T-helper 9 cell (primary cell): Measurements from ENCODE around the gene MARF1.
"Not testable (repeated sequence)": the region's sequence is repeated elsewhere in the genome, so short reads cannot be mapped to it uniquely, and the experiment has no call there.

Experiments
- DNase-seq: peaks from one replicate; pipeline ENCODE4 v3.0.0-alpha.2; 2020
- total RNA-seq, 2 donors: gene quantifications; one replicate each; lab custom pipeline; 2026; lab: John Stamatoyannopoulos, UW

The MARF1 gene, protein sequence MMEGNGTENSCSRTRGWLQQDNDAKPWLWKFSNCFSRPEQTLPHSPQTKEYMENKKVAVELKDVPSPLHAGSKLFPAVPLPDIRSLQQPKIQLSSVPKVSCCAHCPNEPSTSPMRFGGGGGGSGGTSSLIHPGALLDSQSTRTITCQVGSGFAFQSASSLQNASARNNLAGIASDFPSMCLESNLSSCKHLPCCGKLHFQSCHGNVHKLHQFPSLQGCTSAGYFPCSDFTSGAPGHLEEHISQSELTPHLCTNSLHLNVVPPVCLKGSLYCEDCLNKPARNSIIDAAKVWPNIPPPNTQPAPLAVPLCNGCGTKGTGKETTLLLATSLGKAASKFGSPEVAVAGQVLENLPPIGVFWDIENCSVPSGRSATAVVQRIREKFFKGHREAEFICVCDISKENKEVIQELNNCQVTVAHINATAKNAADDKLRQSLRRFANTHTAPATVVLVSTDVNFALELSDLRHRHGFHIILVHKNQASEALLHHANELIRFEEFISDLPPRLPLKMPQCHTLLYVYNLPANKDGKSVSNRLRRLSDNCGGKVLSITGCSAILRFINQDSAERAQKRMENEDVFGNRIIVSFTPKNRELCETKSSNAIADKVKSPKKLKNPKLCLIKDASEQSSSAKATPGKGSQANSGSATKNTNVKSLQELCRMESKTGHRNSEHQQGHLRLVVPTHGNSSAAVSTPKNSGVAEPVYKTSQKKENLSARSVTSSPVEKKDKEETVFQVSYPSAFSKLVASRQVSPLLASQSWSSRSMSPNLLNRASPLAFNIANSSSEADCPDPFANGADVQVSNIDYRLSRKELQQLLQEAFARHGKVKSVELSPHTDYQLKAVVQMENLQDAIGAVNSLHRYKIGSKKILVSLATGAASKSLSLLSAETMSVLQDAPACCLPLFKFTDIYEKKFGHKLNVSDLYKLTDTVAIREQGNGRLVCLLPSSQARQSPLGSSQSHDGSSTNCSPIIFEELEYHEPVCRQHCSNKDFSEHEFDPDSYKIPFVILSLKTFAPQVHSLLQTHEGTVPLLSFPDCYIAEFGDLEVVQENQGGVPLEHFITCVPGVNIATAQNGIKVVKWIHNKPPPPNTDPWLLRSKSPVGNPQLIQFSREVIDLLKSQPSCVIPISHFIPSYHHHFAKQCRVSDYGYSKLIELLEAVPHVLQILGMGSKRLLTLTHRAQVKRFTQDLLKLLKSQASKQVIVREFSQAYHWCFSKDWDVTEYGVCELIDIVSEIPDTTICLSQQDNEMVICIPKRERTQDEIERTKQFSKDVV (N-terminal part only)
- 113 to 142 reads per million in 2 donors for total RNA-seq

DNA sequence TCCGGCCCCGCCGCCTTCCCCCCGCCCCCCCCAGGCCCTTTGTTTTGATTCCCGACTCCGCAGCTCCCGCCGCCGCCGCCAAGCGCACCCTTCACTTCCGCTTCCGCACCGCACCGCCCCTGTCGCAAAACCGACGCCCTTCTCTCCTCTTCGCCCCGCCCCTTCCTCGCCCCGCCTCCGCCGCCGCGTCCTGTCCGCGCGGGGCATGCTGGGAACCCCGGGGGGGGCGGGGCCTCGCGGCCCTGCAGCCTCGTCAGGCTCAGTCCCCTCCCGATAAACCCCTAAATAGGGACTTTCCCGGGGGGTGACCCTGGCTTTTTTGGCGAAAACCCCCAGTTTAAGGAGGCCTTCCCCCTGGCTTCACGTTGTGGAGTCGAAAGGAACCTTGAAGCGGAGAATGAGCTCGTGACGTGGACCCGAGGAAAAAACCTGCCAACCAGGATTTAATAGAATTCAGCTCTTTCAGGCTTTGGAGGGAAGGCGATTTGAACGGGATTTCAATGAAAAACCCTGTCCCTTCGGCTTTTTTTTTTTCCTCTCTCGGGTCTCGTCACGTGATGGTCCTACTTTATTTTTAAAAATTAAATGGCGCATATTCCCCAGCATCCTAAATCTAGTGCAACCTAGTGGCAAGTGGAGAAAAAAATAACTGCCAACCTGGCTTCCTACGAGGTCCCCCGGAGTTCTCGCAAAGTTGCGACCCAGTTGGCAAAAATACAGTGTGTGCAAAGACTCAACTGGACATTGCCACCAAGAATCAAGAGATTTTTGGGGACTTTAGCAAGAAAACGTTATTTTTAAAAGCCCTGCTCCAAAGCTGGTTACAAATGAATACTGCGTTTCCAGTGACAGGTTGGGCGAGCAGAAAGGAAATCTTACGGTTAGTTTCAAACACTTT is at the start of gene MARF1:
MARF1 (minus strand) TSS at position 107 of the 898 bp plus-strand sequence. CDS start 3,921 bp downstream, outside the sequence.
- DNase-seq: peak; percentile 100

DNA sequence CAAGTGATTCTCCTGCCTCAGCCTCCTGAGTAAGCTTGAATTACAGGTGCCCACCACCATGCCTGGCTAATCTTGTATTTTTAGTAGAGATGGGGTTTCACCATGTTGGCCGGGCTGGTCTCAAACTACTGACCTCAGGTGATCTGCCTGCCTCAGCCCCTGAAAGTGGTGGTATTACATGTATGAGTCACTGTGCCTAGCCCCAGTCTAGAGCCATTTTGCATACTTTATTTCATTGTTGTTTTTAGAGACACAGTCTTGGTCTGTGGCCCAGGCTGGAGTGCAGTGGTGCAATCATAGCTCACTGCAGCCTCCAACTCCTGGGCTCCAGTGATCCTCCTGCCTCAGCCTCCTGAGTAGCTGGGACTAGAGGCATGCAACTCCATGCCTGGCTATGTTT is 49.6 kb upstream of the MARF1 start:
- not testable (repeated sequence) for DNase-seq

DNA sequence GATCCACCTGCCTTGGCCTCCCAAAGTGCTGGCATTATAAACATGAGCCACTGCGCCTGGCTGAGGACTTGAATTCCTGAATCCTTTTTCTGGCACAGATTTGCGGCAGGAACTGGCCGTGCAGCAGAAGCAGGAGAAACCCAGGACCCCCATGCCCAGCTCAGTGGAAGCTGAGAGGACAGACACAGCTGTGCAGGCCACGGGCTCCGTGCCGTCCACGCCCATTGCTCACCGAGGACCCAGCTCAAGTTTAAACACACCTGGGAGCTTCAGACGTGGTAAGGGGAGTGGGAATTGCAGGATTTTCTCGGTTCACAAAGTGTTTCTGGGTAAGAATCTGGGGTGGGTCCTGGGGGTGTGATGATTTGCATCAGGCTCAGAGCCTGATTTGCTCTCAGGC is 48.1 kb upstream of the MARF1 start:
- DNase-seq: no peak

DNA sequence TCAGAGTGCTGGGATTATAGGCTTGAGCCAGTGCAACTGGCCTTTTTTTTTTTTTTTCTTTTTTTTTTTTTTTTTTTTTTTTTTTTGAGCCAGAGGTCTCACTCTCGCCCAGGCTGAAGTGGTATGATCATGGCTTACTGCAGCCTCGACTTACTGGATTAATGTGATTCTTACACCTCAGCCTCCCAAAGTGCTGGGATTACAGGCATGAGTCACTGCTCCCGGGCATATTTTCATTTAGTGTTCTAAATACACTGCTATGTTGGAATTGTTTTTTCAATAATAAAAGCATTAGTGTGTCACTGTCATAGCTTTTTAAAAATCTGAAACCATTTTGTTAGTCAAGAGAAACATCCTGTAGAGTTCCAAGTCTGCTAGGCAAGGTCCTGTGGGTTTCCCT is 47.3 kb upstream of the MARF1 start:
- no peak for DNase-seq

DNA sequence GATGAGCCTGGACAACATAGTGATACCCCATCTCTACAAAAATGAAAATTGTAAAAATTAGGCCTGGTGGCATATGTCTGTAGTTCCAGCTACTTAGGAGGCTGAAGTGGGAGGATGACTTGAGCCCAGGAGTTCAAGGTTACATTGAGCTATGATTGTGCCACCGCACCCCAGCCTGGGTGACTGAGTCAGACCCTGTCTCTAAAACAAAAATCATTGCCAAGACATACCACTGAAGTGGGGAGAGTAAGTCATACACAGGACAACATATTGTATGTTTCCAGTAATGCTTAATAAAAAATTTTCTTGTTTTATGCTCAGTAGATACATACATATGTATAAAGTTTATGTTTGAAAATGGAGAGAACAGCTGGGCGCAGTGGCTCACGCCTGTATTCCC is 46.3 kb upstream of the MARF1 start:
- DNase-seq: no peak

DNA sequence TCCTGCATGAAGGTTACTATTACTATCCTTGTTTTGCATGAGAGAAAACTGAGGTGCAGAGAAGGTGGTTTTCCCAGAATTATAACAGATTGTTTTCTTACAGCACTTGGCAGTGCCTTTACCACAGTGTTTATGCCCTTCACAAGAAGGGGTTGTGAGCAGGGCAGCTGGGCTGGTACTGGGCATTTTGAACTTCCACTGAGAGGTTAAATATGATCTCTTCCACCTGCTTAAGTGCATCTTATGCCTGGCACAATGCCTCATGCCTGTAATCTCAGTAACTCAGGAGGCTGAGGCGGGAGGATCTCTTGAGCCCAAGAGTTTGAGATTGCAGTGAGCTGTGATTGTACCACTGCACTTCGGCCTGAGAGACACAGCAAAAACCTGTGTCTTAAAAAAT is 43.3 kb upstream of the MARF1 start:
- no peak for DNase-seq

DNA sequence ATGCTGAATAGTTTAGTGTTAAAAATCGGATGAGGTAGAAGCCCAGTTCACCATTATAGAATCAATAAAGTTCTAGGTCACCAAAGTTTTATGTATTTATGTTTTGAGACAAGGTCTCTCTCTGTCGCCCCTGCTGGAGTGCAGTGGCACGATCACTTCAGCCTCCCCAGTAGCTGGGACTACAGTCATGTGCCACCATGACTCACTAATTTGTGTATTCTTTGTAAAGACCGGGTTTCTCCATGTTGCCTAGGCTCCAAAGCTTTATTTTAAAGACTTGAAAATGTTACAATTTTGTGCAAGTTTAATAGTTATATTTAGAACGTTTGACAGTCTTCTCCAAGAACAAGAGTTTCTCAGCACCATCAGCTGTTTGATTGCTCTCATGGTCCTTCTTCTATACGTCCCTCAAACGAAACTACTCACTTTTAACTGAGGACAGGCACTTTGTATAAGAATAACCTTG is 39.2 kb upstream of the MARF1 start:
- no peak for DNase-seq

DNA sequence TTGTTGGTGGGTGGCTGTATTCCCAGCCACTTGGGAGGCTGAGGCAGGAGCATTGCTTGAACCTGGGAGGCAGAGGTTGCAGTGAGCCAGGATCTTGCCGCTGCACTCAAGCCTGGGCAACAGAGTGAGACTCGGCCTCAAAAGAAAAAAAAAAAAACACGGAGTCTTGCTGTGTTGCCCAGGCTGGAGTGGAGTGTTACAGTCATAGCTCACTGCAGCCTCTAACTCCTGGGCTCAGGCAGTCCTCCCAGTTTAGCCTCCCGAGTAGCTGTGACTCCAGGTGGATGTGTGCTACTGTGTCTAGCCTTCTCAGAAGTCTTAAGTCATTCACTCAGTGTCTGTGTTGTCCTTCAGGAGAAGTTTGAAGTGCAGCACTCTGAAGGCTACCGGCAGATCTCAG is 34.5 kb upstream of the MARF1 start:
- DNase-seq: no peak

DNA sequence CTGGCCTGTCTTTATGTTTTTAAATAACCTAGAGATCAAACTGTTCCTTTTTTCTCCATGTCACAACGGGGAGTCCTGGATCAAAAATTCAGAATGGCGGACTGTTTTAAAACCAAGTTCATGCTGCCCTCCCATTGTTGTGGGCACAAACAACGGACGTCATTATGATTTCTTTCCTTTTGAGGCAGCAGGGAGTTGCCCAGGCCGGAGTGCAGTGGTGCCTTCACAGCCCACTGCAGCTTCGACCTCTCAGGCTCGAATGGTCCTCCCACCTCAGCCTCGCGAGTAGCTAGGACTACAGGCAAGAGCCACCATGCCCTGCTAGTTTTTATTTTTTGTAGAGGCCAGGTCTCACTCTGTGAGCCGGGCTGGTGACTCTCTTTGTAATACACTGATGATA is 33.6 kb upstream of the MARF1 start:
- no peak for DNase-seq

DNA sequence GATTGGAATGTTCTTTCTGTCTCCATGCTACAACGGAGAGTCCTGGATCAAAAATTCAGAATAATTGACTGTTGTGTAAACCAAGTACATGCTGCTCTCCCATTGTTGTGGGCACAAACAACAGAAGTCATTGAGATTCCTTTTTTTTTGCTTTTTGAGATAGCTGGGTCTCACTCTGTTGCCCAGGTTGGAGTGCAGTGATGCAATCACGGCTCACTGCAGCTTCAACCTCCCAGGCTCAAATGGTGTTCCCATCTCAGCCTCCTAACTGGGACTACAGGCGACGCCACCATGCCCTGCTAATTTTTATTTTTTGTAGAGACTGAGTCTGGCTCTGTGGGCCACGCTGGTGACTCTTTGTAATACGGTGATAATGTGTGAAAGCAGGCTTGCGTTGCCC is 31.6 kb upstream of the MARF1 start:
- no peak for DNase-seq

DNA sequence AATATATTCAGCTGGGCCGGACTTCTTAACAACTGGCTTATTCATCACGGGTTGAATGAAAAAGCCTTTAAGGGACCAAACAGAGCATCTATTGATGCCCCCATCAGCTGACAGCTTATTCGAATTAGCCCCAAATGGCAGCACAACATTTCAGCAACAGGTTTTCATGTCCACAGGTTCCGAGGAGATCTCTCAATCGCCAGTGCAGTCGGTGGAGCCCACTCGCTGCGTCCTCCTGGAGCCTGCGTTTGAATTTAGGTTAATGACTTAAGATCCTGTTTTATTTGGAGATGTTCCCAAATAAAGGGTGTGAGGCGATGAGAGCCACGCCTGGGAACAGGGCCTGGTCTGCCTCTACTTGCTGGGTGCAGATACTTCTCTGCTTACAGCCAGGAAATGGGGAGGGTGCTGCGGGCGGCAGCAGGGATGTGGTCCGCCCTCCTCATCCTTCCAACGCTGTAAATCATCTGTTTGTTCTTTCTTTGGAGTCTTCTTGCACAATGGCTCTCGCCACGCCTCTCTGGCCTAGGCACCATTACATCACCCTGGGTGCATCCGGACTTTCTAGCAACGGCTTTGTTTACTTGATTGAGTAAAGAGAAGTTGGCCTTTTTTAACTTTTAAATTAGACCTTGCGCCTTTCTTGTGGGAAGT is 29.7 kb upstream of the MARF1 start:
- peak; percentile 65 for DNase-seq

DNA sequence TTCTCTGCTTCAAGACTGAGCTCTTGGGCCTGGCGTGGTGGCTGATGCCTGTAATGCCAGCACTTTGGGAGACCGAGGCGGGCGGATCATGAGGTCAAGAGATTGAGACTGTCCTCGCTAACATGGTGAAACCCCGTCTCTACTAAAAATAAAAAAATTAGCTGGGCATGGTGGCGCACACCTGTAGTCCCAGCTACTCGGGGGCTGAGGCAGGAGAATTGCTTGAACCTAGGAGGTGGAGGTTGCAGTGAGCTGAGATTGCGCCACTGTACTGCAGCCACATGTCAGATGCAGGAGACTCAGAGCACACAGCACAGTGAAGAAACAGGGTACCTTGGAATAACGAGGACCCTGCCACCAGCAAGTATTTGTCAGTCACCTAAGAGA is 29.2 kb upstream of the MARF1 start:
- DNase-seq: not testable (repeated sequence)

DNA sequence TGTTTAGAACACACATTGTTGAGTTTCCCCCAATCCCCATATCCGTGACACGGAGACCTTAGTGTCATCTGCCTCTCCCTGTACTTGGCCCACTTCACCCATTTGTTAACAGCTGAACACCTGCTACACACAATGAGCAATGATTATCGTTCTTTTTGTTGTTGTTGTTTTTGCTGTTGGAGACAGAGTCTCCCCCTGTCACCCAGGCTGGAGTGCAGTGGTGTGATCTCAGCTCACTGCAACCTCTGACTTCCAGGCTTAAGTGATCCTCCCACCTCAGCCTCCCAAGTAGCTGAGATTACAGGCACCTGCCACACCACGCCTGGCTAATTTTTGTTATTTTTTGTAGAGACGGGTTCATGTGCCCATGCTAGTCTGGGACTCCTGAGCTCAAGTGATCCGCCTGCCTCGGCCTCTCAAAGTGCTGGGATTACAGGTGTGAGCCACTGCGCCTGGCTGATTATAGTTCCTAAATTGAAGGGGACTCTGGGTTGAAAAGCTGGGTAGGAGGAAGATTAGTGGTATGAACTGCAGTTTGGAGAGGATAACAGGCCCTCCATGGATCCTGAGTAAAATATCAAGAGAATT is 28.7 kb upstream of the MARF1 start:
- no peak for DNase-seq

DNA sequence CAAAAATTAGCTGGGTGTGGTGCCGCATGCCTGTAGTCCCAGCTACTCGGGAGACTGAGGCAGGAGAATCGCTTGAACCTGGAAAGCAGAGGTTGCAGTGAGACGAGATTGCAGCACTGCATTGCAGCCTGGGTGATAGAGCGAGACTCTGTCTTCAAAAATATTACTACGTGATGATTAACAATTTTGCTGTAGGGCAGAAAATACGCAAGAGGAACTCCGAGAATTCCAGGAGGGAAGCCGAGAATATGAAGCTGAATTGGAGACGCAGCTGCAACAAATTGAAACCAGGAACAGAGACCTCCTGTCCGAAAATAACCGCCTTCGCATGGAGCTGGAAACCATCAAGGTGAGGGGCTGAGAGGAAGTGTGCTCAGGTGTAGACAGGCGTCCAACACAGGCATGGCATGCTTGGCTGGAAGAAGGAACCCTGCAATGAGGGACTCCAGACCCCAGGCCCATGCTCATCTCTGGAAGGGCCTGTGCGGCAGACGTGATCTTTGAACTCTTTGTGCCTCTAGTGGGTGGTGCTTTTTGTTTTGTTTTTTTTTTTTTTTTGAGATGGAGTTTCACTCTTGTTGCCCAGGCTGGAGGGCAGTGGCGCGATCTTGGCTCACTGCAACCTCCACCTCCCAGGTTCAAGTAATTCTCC is 24.3 kb upstream of the MARF1 start:
- no peak for DNase-seq

DNA sequence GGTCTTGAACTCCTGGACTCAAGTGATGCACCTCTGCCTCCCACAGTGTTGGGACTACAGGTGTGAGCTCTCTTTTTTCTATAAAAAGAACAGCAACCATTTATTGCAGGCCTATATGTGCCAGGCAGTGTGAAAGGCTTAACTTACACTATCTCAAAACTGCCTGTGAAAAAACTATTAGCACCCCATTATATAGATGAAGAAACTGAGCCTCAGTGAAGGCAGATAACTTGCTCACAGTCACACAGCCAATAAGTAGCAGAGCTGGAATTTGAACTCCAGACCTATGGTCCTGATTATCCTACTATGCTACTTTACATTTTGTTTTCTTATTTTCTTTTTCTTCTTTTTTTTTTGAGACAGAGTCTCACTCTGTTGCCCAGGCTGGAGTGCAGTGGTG is 22.2 kb upstream of the MARF1 start:
- DNase-seq: no peak

DNA sequence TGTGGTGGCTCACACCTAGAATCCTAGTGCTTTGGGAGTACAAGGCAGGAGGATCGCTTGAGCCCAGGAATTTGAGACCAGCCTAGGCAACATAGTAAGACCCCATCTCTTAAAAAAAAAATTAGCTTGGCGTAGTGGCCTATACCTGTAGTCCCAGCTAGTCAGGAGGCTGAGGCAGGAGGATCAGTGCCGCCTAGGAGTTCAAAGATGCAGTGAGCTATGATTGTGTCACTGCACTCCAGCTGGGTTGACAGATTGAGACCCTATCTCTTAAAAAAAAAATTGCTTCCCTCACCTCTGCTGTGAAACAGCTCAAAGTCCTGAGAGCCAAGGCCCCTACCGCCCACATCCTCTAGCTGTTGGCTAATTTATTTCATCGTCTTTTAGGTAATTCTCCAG is 17.2 kb upstream of the MARF1 start:
- DNase-seq: no peak

DNA sequence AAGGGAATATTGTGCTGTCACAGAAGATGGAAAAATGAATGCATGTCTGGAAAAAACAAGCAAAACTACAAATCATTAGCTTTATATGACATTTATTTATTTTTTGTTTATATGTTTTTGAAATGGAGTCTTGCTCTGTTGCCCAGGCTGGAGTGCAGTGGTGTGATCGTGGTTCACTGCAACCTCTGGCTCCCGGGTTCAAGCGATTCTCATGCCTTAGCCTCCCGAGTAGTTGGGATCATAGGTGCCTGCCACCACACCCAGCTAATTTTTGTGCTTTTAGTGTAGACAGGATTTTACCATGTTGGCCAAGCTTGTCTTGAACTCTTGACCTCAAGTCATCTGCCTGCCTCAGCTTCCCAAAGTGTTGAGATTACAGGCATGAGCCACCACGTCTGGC is 15.6 kb upstream of the MARF1 start:
- no peak for DNase-seq

DNA sequence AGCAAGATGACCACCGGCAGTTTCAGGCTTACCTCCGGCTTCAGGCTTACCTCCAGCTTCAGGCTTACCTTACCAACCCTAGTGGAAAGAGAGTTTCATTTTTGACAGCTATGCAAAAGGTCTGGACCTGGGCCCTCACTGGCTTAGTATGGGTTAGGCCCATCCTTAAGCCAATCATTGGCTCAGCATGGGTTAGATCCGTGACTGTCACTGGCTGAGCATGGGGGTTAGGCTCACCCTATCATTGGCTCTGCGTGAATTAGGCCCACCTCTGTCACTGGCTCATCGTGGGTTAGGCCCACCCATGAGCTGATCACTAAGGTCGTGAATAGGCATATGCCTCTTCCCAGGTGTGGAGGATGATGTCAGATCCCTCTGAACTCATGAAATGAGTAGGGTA is 15.2 kb upstream of the MARF1 start:
- no peak for DNase-seq

DNA sequence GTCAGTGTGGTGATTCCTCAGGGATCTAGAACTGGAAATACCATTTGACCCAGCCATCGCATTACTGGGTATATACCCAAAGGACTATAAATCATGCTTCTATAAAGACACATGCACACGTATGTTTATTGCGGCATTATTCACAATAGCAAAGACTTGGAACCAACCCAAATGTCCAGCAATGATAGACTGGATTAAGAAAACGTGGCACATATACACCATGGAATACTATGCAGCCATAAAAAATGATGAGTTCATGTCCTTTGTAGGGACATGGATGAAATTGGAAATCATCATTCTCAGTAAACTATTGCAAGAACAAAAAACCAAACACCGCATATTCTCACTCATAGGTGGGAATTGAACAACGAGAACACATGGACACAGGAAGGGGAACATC is 12.6 kb upstream of the MARF1 start:
- DNase-seq: not testable (repeated sequence)

DNA sequence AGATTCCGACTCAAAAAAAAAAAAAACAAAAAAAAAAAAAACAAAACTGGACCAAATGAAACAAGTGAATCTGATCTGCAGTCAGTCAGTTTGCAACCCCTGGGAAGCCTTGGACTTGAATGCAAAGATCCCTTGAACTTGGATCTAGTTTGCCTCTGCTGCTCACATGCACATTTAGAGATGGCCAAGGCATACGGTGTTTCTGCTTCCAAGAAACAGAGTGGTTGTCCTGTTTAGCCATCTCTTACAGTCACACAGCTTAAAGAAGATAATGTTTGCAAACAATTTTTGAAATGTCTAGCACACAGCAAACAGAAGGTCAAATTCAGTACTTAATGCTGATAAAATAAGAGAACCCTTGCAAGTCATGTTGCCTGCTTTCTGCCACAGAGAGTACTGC is 11.6 kb upstream of the MARF1 start:
- DNase-seq: no peak
